ENCODE measurements around the gene CFP.
"Not testable (repeated sequence)": the region's sequence is repeated elsewhere in the genome, so short reads cannot be mapped to it uniquely, and the experiment has no call there.

Gene CFP

DNA sequence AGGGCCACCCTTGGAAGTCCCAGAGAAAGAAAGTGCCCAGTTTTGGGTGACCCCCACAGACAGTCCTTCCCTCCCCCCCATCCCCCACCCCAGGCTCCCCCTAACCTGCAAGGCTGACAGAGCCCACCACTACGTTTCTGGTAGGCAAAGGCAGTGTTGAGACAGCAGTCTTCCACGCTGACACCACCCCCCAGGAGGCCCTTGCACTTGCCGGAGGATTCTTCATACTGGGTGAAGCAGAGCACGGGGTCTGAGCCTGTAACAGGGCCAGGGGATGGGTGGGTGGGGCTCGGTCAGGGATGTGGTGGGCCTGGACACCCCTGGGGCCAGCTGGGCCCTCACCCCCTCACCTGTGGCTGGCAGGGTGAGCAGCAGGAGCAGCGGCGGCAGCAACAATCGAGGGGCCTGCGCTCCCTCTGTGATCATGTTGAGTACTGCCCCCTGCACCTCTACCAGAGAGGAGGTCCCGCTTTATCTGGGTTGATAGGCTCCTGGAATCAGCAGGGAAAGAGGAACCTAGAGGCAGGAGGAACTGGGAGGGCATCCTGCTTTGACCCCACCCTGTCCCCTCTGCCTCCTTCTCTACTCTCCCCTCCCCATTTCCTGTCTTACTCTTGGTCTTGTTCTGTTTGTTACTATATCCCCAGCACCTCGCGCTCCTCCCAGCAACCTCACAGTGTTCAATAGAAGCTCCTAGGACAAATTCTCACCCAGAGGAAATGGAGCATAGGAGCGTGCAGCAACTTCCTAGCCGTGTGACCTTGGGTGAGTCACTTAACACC, at the start of gene CFP:
TSS of gene CFP (minus strand) at position 512 of the 782 bp plus-strand sequence. CDS start at position 426, 86 bp downstream.
- no peak within 1 kb of the TSS for H3K4me3 ChIP-seq (ENCODE audit: insufficient read length, low read depth)
- H3K4me1 ChIP-seq (ENCODE audit: insufficient read depth, insufficient read length): peaks cover 5% of the 10 kb centered on the region
- H3K36me3 ChIP-seq (ENCODE audit: insufficient read depth, insufficient read length, low read length): peaks cover 11% of the 10 kb centered on the region
- no peaks in the 10 kb centered on the region for H3K27me3 ChIP-seq (ENCODE audit: insufficient read depth, insufficient read length)
- DNase-seq (ENCODE audit: low read depth, low spot score): no peak
- H3K9me3 ChIP-seq (ENCODE audit: insufficient read depth, low read length): no peaks in the 10 kb centered on the region
- TF ChIP-seq SUZ12 (IDR thresholded peaks at IDR 0.05; ENCODE audit: extremely low read depth, insufficient read depth, insufficient read length): no peak
- no peak for TF ChIP-seq ZNF274 (IDR thresholded peaks at IDR 0.05; ENCODE audit: low read depth, low read length)
- no peak for TF ChIP-seq YY1 (IDR thresholded peaks at IDR 0.05; ENCODE audit: insufficient read depth, insufficient read length)
- no peak within 1 kb of the TSS for H3K9ac ChIP-seq (ENCODE audit: insufficient read length, low read depth)

DNA sequence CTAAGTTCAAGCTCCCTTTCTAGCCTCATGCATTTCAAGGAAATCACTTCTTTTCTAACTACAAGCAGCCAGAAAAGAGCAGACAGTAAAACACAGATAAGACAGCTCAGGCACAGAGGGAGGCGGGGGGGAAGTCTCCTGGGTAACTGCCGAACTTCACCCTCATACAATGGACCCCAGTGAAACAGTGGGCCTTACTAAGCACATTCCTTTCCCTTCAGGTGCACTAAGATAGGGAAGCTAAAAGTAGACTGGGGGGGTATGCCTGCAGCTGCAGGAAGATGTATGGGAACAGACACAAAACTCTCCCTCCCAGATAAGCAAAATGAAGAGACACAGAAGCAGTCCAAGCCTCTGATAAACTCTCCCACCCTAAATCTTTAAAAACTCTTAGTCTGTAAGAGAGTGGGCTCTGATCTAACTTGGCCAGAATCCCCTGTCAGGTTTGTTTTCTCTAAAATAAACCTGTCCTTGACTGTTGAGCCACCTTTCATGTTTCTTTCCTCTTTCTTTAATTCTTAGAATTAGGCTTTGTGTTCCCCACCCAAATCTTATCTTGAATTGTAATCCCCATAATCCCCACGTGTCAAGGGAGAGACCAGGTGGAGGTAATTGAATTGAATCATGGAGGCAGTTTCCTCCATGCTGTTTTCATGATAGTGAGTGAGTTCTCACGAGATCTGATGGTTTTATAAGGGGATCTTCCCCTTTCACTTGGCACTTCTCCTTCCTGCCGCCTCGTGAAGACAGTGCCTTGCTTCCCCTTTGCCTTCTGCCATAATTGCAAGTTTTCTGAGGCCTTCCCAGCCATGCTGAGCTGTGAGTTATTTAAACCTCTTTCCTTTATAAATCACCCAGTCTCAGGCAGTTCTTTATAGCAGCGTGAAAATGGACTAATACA, 46.5 kb upstream of the CFP start:
- DNase-seq (ENCODE audit: low read depth, low spot score); H3K4me1 ChIP-seq (ENCODE audit: insufficient read depth, insufficient read length); H3K4me3 ChIP-seq (ENCODE audit: insufficient read length, low read depth); H3K9ac ChIP-seq (ENCODE audit: insufficient read length, low read depth); H3K27me3 ChIP-seq (ENCODE audit: insufficient read depth, insufficient read length); H3K36me3 ChIP-seq (ENCODE audit: insufficient read depth, insufficient read length, low read length): not testable (repeated sequence)
- peaks cover 21% of the 10 kb centered on the region for H3K9me3 ChIP-seq (ENCODE audit: insufficient read depth, low read length)

DNA sequence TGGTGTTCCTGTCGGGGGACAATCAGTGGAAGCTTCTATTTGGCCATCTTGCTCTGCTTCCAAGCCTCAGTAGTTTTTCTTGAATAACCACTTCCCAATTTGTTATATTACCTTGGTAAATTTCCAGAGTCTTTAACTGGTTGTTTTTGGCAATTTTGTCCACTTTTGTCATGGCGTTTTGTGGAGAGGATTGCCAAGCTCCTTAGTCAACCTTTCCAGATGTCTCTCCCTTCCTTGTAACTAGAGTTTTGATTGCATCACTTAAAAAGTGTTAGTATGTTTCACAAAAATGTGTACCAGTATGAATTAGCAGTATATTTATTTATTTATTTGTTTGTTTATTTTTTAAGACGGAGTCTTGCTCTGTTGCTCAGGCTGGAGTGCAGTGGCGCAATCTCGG, 45.0 kb upstream of the CFP start:
- no peak for DNase-seq (ENCODE audit: low read depth, low spot score)
- peaks cover 2% of the 10 kb centered on the region for H3K4me1 ChIP-seq (ENCODE audit: insufficient read depth, insufficient read length)
- H3K27me3 ChIP-seq (ENCODE audit: insufficient read depth, insufficient read length): no peaks in the 10 kb centered on the region
- TF ChIP-seq YY1 (IDR thresholded peaks at IDR 0.05; ENCODE audit: insufficient read depth, insufficient read length) (no peak), ZNF274 (IDR thresholded peaks at IDR 0.05; ENCODE audit: low read depth, low read length) (no peak), SUZ12 (IDR thresholded peaks at IDR 0.05; ENCODE audit: extremely low read depth, insufficient read depth, insufficient read length) (no peak)
- H3K9me3 ChIP-seq (ENCODE audit: insufficient read depth, low read length): peaks cover 21% of the 10 kb centered on the region
- no peak overlapping the region for H3K4me3 ChIP-seq (ENCODE audit: insufficient read length, low read depth)
- no peak overlapping the region for H3K9ac ChIP-seq (ENCODE audit: insufficient read length, low read depth)
- H3K36me3 ChIP-seq (ENCODE audit: insufficient read depth, insufficient read length, low read length): no peaks in the 10 kb centered on the region

DNA sequence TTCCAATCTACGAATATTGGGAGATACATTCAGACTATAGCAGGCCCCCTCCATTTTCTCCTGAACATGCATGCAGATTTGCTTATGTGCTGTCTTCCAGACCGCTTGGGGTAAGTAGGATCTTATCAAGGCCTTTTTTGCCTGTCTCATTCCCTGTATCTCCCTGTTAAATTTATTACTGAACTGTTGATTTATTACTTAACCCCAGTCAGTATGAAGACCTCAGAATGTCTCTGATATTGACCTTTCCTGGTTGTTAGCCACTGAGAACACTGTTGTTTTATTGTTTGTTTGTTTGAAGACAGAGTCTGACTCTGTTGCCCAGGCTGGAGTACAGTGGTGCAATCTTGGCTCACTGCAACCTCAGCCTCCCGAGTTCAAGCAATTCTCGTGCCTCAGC, 36.1 kb upstream of the CFP start:
- not testable (repeated sequence) for H3K9ac ChIP-seq (ENCODE audit: insufficient read length, low read depth); H3K36me3 ChIP-seq (ENCODE audit: insufficient read depth, insufficient read length, low read length); H3K27me3 ChIP-seq (ENCODE audit: insufficient read depth, insufficient read length); H3K4me3 ChIP-seq (ENCODE audit: insufficient read length, low read depth); DNase-seq (ENCODE audit: low read depth, low spot score); H3K4me1 ChIP-seq (ENCODE audit: insufficient read depth, insufficient read length); H3K9me3 ChIP-seq (ENCODE audit: insufficient read depth, low read length)

DNA sequence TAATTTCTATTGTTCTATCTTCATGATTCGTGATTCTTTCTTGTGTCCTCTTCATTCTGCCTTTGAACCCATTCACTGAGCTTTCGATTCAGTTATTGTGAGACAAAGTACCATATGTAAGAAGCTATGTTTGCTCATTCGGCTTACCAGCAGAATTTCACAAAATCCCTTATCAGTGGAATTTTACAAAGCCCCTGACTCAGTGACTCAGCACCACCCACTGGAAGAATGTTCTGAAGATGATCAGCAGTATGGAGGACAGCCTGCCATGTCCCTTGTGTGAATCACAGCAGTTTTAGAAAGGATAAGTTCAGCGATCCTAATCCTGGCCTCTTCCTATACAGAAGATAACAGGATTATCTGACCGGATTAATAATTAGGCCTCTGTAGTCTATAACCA, 35.0 kb upstream of the CFP start:
- no peaks in the 10 kb centered on the region for H3K4me1 ChIP-seq (ENCODE audit: insufficient read depth, insufficient read length)
- H3K9ac ChIP-seq (ENCODE audit: insufficient read length, low read depth): no peak overlapping the region
- TF ChIP-seq SUZ12 (IDR thresholded peaks at IDR 0.05; ENCODE audit: extremely low read depth, insufficient read depth, insufficient read length): no peak
- TF ChIP-seq YY1 (IDR thresholded peaks at IDR 0.05; ENCODE audit: insufficient read depth, insufficient read length): no peak
- TF ChIP-seq ZNF274 (IDR thresholded peaks at IDR 0.05; ENCODE audit: low read depth, low read length): no peak

DNA sequence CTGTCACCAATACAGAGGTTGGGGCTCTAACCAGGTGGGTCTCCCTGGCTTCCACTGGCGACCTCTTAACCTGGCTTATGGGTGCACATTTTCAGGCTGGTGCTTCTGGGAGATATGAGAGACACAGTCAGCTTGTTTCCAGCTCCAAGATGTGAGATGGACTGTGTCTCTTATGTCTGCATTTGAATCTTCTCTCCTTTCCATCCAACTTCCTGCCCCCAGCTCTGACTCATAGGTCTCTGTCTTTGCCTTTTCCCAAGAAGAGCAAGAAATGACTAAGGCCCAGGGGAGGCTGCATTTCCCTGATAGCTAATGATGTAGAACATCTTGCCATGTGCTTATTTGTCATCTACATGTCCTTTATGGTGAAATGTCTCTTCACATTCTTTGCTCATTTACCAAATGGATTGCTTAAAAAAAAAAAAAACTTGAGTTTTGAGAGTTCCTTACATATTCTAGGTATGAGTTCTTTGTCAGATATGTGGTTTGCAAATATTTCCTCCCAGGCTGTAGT, 32.5 kb upstream of the CFP start:
- no peak for DNase-seq (ENCODE audit: low read depth, low spot score)
- H3K9ac ChIP-seq (ENCODE audit: insufficient read length, low read depth): no peak overlapping the region
- no peak for TF ChIP-seq ZNF274 (IDR thresholded peaks at IDR 0.05; ENCODE audit: low read depth, low read length)
- TF ChIP-seq YY1 (IDR thresholded peaks at IDR 0.05; ENCODE audit: insufficient read depth, insufficient read length): no peak
- no peak for TF ChIP-seq SUZ12 (IDR thresholded peaks at IDR 0.05; ENCODE audit: extremely low read depth, insufficient read depth, insufficient read length)
- H3K27me3 ChIP-seq (ENCODE audit: insufficient read depth, insufficient read length): no peaks in the 10 kb centered on the region
- peaks cover 7% of the 10 kb centered on the region for H3K36me3 ChIP-seq (ENCODE audit: insufficient read depth, insufficient read length, low read length)
- peaks cover 2% of the 10 kb centered on the region for H3K4me1 ChIP-seq (ENCODE audit: insufficient read depth, insufficient read length)
- no peak overlapping the region for H3K4me3 ChIP-seq (ENCODE audit: insufficient read length, low read depth)
- H3K9me3 ChIP-seq (ENCODE audit: insufficient read depth, low read length): peaks cover 10% of the 10 kb centered on the region

More for the DNA sequence above, 35.0 kb upstream of the CFP start:
- H3K9me3 ChIP-seq (ENCODE audit: insufficient read depth, low read length): peaks cover 6% of the 10 kb centered on the region
- H3K36me3 ChIP-seq (ENCODE audit: insufficient read depth, insufficient read length, low read length): no peaks in the 10 kb centered on the region
- no peak for DNase-seq (ENCODE audit: low read depth, low spot score)
- no peaks in the 10 kb centered on the region for H3K27me3 ChIP-seq (ENCODE audit: insufficient read depth, insufficient read length)
- H3K4me3 ChIP-seq (ENCODE audit: insufficient read length, low read depth): no peak overlapping the region

DNA sequence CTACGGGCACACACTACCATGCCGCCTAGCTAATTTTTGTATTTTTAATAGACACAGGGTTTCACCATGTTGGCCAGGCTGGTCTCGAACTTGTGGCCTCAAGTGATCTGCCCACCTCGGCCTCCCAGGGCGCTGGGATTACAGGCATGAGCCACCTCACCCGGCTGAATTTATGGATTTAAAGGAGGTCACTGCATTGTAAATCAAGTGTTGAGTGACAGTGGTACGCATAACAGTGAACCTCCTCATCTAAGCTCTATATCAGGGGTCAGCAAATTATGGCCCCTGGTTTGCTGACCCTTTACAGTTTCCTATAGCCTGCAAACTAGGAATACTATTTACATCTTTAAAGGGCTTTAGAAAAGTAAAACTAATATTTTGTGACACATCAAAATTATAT, 31.8 kb upstream of the CFP start:
- Histone ChIP-seq H3K9me3 (ENCODE audit: insufficient read depth, low read length) (peaks cover 10% of the 10 kb centered on the region), H3K4me1 (ENCODE audit: insufficient read depth, insufficient read length) (peaks cover 2% of the 10 kb centered on the region), H3K36me3 (ENCODE audit: insufficient read depth, insufficient read length, low read length) (peaks cover 14% of the 10 kb centered on the region), H3K9ac (ENCODE audit: insufficient read length, low read depth) (no peak overlapping the region), H3K27me3 (ENCODE audit: insufficient read depth, insufficient read length) (no peaks in the 10 kb centered on the region), H3K4me3 (ENCODE audit: insufficient read length, low read depth) (no peak overlapping the region)
- DNase-seq (ENCODE audit: low read depth, low spot score): no peak
- no peak for TF ChIP-seq YY1 (IDR thresholded peaks at IDR 0.05; ENCODE audit: insufficient read depth, insufficient read length)
- TF ChIP-seq ZNF274 (IDR thresholded peaks at IDR 0.05; ENCODE audit: low read depth, low read length): no peak
- TF ChIP-seq SUZ12 (IDR thresholded peaks at IDR 0.05; ENCODE audit: extremely low read depth, insufficient read depth, insufficient read length): no peak

Measured in NT2/D1 (cell line).